SW480 (cell line): Measurements from ENCODE around the gene DKC1.

Experiments
- DNase-seq: peaks from one replicate; pipeline ENCODE4 v3.0.0-alpha.2; 2016; ENCODE audit warnings: low spot score

The DKC1 gene

DNA sequence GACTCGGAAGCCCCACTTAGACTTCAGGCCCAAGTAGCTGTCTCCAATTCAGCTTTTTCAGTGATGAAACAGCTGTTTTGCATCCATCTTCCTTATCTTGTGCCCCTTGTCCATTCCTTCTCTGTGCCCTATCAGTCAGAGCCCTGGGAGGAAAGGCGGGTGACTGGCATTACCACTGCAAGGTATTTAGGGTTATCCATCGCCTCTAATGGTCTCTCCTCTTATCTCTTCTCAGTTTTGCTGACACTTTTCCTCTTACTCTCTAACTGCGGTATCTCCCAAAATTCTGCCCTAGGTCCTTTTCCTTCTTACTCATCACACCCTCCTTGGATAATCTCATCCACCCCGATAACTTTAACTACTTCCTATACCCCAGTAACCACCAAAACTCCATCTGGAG lies 25.5 kb upstream of the DKC1 start:
- no peak for DNase-seq

DNA sequence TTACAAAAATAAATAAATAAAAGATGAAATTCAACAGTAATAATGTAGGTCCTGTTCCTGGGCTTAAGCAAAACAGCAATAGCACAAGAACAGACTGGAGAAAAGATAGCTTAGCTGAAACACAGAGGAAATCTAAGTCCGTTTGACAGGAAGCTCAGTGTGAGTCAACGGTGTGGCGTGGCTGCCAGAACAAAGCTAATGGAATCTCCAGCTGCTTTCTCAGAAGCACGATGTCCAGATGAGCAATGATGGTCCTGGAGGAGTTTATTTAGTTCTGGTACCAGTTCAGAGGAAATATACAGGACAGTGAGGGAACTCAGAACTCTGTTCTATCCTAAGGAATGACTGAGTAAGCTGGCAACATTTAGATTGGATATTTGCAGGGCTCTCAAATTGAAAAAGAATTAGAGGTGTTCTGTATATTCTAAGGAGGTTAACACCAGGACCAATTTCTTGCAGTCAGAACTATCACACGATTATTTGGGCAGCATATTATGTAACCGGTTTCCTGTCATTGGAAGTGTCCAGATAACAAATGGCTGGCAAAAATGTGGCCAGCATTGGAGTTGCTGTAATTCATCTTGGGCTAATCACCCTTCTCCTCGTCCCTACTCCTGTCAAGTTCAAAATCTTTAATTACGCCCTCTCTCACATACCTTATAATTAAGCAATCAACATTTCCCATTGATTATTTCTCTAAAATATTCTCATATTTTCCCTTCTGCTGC lies 24.5 kb upstream of the DKC1 start:
- DNase-seq = peak; percentile 33

DNA sequence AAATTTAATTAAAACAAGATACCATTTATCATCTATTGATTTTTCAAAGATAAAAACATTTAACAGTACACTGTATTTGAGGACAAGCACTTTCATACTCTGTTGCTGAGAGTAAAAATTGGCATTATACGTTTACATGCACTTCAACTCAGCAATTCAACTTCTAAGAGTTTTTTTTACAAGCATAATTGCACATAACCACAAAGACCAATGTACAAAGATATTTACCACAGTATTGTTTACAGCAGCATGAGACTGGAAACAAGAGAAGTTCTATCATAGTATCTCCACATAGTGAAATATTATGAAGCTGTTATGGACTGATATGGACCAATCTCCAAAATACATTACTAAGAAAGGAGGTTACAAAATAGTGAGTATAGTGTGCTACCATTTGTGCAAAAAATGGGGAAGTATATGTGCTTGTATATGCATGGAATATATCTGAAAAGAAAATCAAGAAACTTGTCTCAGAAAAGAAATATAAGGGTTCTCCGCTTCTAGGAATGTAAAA lies 22.7 kb upstream of the DKC1 start:
- peak; percentile 35 for DNase-seq

DNA sequence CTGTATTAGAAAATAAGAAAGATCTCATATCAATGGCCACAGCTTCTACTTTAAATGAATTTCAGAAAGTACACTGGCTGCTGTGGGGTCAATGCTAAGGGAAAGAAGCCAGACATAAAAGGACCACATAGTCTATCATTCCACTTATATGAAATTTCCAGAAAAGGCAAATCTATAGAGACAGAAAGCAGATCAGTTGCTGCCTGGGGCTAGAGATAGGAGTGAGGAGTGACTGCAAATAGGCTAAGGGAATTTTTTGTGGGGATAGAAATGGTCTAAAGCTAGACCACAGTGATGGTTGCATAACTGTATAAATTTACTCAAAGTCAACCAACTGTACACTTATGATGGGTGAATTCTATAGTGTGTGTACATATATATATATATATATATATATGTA lies 20.1 kb upstream of the DKC1 start:
- DNase-seq = no peak

DNA sequence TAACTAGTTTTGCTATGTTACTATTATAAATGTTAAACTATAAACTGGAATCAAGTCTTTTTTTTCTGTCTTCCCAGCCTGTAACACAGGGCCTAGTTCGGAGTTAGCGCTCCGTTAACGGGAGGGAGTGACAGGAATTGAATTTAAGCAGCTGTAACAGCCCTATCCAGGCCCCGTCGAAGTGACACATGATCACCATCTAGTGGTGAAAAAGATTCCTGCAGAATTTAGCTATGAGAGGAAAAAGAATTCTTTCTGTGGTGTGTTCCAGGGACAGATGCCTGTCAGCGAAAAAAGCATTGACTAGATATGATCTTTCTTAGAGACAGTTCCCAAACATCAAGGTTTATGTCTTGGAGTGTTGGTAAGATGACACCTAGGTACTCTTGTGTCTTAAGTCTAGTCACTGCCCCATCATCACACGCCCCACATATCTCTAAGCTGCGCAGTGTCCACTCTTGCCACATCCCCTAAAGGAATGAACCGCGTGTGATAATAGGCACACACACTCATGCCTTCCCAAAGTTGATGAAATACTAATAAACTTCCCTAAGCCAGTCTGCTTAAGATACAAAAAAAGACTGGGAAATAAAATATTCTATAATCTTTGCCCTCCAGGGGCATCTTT lies 13.8 kb upstream of the DKC1 start:
- peak; percentile 56 for DNase-seq

DNA sequence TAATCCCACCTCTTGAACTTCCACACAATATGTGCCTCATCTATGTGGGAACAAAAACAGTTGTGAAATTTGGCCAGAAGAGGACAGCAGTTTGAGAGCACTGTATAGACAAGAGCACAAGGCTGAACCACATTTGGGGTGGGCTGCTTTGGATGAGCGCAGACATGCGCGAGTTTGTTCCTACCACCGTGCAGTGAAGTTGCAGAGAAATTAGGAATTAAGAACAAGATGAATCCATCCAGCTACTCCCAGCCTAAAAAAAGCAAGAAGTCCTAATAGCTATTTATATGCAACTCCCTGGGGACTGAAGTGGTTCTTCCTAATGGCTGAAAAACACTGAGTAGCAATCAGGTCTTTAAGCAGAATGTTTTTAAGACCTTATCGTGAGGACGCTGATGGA lies 12.8 kb upstream of the DKC1 start:
- no peak for DNase-seq

DNA sequence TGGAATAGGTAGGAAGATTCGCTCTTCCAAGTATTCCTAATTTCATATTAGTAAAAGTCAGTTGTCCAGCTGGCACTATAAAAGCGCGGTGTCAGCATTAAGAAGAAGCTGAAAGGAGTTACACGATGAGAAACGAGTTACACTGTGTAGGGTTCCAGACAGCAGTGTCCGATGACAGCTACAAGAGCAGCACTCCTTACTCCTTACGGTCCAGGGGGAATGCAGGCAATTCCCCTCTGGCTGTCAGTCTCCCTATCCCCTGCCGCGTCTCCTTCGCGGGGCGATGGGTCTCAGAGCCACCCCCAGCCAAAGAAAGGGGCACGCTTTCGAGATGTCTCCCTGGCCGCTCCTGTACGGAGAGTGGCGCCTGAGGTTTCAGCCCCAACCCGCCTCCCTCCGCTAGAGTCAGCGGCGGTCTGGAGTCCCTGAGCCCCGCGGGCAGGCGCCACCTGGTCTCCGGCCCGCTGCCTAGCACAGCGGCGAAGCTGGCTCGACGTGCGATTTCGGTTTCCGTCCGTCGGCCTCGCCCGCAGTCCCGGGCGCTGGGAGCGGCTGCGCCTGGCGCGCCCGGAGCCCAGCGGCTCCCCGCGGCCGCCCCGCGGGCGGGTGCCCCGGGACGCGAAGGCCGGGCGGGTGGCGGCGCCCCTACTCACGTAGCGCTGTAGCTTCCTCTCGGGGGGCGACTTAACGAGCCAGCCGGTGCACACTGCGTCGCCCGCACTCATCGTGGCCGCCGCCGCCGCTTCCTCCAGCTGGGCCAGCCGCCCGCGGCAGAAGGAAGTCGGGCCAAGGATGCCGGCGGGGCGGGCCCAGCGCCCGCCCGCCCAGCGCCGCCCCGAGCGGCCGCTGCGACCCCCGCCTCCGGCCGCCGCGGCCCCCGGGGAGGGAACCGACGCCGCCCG lies 12.1 kb upstream of the DKC1 start, which contains the start of gene GAB3:
GAB3 (minus strand) TSS at position 777 of the 902 bp plus-strand sequence; CDS start at position 725, 52 bp downstream.
- DNase-seq = peak; percentile 22

DNA sequence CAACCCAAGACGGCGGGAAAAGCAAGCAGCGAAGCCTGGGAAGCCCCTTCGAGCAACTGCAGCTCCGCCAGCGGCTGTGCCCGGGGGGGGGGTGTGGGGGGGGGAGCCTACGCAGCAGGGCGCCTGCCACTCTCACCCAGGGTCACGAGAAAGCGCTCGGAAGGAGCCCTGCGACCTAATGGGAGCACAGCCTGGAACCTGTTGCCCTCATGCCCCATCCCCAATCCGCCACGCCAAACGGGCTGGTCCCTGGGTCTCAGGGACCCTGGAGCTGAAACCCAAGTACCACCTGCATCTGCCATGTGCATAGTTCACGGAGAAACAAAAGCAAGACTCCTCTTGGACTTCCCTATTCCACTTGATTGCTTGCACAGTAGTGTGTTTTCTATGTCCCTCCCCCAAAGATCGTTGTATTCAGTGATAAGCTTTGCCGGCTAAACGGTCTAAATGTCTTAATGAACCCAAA lies 11.4 kb upstream of the DKC1 start:
- DNase-seq = no peak

DNA sequence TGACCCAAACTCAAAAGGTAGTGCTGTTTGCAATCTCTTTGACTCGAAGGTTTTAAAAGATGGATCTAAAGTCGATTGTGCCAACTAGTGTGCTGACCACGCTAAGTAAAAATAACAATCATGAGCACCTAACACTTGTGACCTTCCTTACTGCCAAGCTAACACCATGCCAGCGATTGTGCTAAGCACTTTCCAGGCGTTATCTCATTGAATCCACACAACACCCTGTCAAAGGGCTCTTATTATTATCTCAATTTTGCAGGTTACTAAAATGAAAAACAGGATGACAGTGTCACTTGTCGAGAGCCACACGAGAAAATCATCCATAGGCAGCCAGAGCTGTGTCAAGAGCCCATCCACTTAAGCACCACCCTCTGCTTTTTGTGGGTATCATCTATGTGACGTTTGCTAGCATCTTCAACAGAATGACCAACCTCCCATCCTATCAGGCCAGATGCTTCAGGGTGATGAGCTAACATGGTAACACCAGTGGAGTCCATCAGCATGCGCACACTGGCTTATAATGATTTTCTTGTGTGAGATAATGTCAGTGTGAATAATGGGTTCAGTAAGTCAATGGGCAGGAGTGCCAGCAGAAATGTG lies 10.9 kb upstream of the DKC1 start:
- DNase-seq = no peak

DNA sequence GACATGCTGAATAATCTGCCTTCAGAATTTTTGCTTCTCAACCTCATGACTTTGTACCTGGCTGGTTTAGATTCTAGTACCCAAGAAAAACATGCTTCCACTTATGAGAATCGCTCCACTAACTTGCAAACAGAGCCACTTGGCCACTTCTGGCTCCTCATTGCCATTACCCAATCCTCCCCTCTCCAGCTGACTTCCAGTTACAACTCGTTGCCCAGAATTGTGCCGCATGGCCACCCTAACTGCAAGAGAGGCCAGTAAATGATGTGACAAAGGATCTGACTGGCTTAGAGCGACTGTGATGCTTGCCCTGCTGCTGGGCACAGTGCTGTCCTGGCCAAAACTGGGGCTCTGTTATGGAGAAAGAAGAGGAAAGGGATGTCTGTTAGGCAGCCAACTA lies 4.0 kb upstream of the DKC1 start:
- no peak for DNase-seq

DNA sequence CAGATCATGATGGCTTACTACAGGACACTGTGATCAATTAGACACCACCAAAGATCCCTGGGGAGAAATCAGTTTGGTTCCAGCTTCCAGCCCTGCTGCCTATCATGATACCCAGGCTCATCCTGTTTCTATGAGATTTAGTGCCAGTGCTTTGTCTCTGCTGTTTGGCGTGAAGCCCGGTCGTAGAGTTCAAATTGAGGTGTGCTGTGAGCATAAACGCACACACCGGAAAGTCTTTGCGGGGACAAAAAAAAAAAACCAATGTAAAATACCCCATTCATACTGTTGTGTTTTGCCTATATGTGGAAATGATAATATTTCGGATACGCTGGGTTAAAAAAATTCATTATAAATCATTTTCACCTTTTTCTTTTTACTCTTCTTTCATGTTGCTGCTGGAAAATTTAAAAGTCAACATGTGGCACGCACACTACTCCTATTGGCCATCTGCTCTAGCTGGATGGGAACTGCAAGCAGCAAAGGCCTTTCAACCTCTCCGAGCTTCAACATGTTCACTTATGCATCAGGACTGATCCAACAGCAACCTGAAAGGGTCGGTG lies 607 bp upstream of the DKC1 start:
- DNase-seq = no peak

DNA sequence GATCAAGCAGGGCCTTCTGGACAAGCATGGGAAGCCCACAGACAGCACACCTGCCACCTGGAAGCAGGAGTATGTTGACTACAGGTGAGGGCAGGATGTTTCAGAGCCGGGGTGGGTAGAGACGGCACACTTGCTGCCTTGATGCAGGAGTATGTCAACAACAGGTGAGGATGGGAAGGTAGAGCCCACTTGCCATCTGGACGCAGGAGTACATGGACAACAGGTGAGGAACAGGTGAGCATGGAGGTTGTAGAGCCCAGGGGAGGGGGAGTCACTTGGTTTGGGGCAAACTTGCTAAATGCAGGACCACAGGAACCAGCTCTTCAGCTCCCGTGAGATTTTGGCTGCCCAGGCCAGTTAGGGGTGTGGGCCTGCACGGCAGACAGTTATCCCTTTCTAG lies 12.0 kb downstream of the DKC1 start:
- DNase-seq = no peak

DNA sequence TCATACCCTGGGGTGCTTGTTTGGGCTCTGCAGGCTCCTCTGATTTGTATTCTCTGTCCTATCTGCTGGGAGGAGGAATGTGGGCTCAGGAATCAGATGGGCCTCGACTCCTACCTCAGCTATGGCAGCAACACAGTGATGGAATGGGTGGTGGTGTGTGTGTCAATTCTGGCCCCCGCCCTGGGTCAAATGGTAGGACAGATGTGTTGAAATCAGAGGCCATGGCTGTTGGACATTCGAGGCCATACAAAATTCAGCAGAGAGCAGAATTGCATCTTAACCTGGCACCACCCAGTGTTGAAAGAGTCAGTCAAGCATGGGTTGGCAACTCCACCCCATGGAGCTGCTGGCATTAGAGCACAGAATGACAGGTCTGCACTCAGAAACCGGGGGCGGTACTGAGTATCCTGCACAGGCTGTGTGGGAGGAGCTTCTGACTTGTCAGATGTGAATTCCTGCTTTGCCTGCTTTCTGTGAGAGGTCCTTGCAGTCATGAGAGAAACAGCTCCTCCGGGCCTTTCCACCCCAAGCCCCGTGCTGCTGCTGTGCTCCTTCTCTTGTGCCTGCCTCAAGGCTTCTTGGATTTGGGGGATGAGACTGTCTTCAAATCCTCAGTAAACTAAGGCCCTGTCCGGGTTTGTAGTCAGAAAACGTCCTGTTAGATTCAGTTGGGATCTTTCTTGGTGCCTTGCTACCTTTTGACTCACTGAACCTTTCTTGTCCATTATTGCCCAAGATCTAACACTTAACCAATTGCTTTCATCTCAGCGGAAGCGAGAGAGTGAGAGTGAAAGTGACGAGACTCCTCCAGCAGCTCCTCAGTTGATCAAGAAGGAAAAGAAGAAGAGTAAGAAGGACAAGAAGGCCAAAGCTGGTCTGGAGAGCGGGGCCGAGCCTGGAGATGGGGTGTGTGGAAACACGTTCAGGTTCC lies 13.0 kb downstream of the DKC1 start:
- DNase-seq = no peak

DNA sequence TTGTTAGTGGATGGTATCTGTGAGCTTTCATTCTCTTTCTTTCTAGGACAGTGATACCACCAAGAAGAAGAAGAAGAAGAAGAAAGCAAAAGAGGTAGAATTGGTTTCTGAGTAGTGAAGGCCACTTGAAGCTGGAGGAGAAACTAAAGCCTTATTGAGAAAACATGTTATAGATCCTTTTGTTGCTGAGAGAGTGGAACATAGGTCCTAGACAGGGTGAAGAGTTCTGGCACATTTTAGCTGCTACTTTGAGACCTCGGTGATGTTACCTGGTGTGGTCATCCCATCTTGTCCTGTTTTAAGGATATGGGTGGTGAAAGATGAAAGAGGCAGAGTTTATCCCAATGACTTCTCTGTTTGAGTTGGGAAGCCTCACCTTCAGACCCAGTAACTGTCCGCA lies 14.1 kb downstream of the DKC1 start:
- DNase-seq = no peak

DNA sequence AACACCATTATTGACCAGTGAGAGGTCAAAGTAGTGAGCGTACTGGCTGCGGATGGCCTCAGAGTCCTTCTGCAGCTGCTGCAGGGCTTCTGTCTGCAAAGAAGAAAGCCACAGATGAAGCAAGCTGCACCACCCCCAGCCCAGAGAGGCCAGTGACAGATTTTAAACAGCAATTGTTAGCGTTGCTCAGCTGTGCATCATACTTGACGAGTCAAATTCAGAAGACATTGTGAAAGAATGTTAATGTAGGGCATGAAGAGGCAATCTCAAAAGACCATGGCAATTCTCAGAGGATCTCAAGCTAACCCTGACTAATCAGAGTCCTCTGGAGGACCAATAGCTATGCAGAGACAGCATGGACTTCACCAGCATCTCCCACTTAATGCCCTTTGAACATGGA lies 16.6 kb downstream of the DKC1 start:
- DNase-seq = no peak

DNA sequence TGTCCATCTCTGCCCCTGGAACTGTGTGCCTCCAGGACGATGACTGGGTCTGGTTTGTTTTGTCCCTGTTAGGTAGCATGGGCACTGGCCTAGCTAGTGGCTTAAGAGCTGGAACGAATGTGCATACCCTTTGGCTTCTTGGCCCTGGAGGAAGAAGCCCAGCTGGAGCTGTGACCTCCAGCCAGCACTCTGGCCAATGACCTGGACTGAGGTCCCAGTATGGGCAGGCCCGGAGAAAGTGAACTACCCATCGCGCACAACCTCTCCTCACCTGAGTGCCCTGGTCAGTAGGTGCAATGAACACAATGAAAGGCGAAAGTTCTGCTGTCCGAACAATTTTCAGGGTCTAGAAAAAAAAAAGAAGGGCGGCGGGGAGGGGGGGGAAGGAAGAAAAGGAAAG lies 18.3 kb downstream of the DKC1 start:
- DNase-seq = no peak

DNA sequence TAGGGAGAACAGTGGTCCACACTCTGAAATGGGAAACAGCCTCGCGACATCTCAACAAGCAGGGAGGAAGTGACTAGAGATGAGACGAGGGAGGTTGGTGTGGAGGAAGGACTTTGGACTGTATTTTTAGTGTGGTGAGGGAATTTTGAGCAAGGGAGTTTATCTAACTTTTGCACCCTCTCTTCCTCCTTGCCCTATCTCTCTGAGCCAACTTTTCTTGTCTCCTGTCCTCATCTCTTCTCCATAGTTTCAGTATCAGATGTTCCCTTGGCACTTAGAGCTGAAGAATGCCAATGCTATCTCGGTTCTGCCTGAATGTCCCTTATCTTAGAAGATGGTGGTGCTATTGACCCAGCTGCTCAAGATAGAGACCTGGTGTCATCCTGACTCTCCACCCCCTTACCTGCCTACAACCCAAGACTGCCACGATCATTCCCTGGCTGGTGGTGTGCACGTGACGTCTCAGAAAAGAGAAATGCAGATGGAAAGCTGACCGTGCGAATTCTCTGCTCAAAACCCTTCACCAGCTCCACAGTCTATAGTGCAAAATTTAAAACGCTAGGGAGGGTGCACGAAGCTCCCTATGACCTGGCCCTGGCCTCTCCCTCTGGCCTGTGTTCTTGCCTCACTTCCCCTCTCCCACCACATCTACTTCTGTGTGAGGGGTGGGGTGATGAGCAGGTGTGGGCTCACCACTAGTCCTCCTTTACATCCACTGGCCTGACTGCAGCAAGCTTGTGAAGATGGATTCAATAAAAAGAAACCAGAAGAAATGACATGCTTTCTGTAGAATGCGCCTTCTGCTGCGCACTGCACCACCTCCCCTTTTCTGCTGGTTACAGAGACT lies 21.7 kb downstream of the DKC1 start:
- no peak for DNase-seq

DNA sequence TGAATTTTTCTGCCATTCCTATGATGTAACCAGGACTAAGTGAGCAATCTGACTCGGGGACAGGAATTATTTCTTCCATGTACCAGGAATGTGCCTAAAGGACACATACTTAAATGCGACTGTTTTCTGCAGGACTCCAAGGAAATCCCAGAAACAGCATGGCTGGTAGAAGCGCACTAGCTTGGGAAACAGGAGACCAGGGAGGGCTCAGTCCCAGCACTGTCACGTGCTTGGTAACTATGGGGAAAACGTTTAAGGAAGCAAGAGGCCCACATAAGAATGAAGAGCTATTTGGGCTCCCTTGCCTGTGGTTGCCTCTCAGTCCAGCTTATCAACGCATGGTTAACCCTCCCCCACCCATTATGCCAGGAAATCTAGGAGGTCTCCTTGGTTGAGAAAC lies 23.1 kb downstream of the DKC1 start:
- no peak for DNase-seq

DNA sequence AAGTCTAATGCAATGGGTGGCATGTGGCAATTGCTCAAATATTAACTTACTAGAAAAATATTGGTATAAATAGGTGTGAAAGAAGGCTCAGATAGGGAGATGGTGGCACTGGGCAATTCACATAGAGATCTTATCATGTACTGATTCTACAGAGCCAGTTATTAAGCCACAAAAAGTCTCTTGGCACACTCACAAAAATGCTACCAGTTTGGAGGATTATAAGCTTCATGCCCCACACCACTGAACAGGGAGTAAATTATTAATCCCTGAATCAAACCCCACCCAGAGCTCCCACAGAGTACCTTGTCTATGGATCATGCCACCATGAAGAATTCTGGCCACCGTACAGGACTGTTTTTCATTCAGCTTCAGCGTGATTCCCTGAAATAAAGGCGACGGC lies 28.8 kb downstream of the DKC1 start:
- no peak for DNase-seq

DNA sequence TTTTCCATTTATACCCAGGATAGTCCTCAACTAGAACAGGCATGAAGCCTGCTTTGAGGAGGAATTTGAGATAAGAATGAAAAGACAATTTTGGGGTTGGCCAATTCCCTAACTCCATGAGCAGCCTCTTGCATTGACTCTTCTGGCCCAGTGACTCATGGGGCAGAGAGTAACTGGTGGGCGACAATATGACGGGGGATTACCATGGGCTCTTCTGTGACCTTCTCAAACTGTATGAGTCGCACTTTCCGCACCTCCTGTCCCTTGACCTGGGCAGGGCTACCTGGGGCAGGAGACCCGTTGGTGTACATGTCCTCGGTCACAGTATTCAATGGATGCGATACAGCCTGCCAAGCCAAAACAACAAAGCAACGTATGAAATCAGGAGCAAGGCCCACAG lies 29.3 kb downstream of the DKC1 start:
- no peak for DNase-seq
